Hepatocyte (in vitro differentiated cells): ENCODE data around the gene ATP6V0D1. TPM values are rescaled to one million over a fixed set of nuclear protein-coding genes. Genes with fewer than 3 reads are reported as not detected.

ENCODE experiments used
- DNase-seq: peaks from one replicate; pipeline ENCODE4 v3.0.0-alpha.2; 2016; ENCODE audit warnings: low spot score
- H2AFZ ChIP-seq: fragments of 200-600 bp; sonication (generic); 2 replicates; pipeline ENCODE4 v1.6.0; 2016; ENCODE audit warnings: antibody characterized with exemption, mild to moderate bottlenecking
- H3K27ac ChIP-seq: fragments of 200-600 bp; sonication (generic); 2 replicates; pipeline ENCODE4 v1.5.1; 2016; ENCODE audit warnings: mild to moderate bottlenecking
- H3K27me3 ChIP-seq: fragments of 200-600 bp; sonication (generic); 2 replicates; pipeline ENCODE4 v1.6.1; 2016
- H3K36me3 ChIP-seq: fragments of 200-600 bp; sonication (generic); replicated peaks from 2 replicates; pipeline ENCODE4 v1.5.1; 2016; ENCODE audit warnings: low read depth; ENCODE audit not compliant: insufficient read depth
- H3K4me1 ChIP-seq: fragments of 200-600 bp; sonication (generic); 2 replicates; pipeline ENCODE4 v1.5.1; 2016; ENCODE audit warnings: mild to moderate bottlenecking, moderate library complexity; ENCODE audit not compliant: insufficient read depth
- H3K4me2 ChIP-seq: fragments of 200-600 bp; sonication (generic); 2 replicates; pipeline ENCODE4 v1.6.0; 2016
- H3K4me3 ChIP-seq: fragments of 200-600 bp; sonication (generic); 2 replicates; pipeline ENCODE4 v1.5.1; 2016; ENCODE audit warnings: mild to moderate bottlenecking
- H3K79me2 ChIP-seq: fragments of 200-600 bp; sonication (generic); 2 replicates; pipeline ENCODE4 v1.6.0; 2017; ENCODE audit warnings: mild to moderate bottlenecking
- H3K9me2 ChIP-seq: fragments of 200-600 bp; sonication (generic); replicated peaks from 2 replicates; pipeline ENCODE4 v1.6.0; 2017; ENCODE audit warnings: mild to moderate bottlenecking; ENCODE audit not compliant: insufficient read depth
- H3K9me3 ChIP-seq: fragments of 200-600 bp; sonication (generic); 2 replicates; pipeline ENCODE4 v1.5.1; 2016; ENCODE audit warnings: low read depth, mild to moderate bottlenecking
- H4K20me1 ChIP-seq: fragments of 200-600 bp; sonication (generic); 2 replicates; pipeline ENCODE4 v1.6.0; 2016; ENCODE audit warnings: mild to moderate bottlenecking; ENCODE audit not compliant: insufficient read depth, poor library complexity, severe bottlenecking
- CTCF ChIP-seq: fragments of 200-600 bp; sonication (generic); IDR thresholded peaks from 2 replicates; pipeline ENCODE4 v1.5.1; 2016; ENCODE audit warnings: antibody characterized with exemption, mild to moderate bottlenecking; ENCODE audit not compliant: poor library complexity
- EZH2 ChIP-seq: fragments of 200-600 bp; sonication (generic); IDR thresholded peaks from 2 replicates; pipeline ENCODE4 v1.6.1; 2016; ENCODE audit warnings: antibody characterized with exemption, mild to moderate bottlenecking, borderline replicate concordance
- EZH2phosphoT487 ChIP-seq: fragments of 200-600 bp; sonication (generic); IDR thresholded peaks from one replicate; pipeline ENCODE4 v1.6.1; 2018; ENCODE audit warnings: antibody characterized with exemption, mild to moderate bottlenecking, low read depth, moderate library complexity; ENCODE audit not compliant: unreplicated experiment, severe bottlenecking
- WGBS: methylation state at CpG from one replicate; pipeline ENCODE4 v1.1.6; 2016; ENCODE audit warnings: low lambda C conversion rate; ENCODE audit errors: missing lambda C conversion rate; 5-methylcytosine and 5-hydroxymethylcytosine counted together
- polyA plus RNA-seq: library from polyadenylated mRNA; unstranded; fragments of >200 nt; fragmentation: Nextera tagmentation; extraction: Ambion mirVana; gene quantifications from 2 replicates; pipeline ENCODE4 v1.2.1, GENCODE V29; 2016
- total RNA-seq: library from RNA; depleted of rRNA; stranded (reverse); fragments of >200 nt; gene quantifications from 2 replicates; pipeline ENCODE4 v1.2.3, GENCODE V29; 2014

ATP6V0D1 gene
- total RNA-seq (115 and 157 TPM in 2 replicates), polyA plus RNA-seq (223 and 232 TPM in 2 replicates)

- H3K9me3 ChIP-seq, result no peaks in the 10 kb centered on the region
Observed at GRCh38 chr16:67480833-67481560, at the start of gene ATP6V0D1. Gene ATP6V0D1 (minus strand): TSS chr16:67481157. CDS start chr16:67481086, 71 bp downstream.

GRCh38 chr16:67530013-67530939 is 49.3 kb upstream of the ATP6V0D1 start:
- 13% methylated on average over 26 of the region's 48 CpGs for WGBS

More at GRCh38 chr16:67480833-67481560, at the start of gene ATP6V0D1:
- Histone ChIP-seq H3K4me3 (peak within 1 kb of the TSS; percentile 77), H2AFZ (peak within 1 kb of the TSS; percentile 62), H3K27me3 (no peaks in the 10 kb centered on the region), H3K4me1 (peaks cover 20% of the 10 kb centered on the region), H3K36me3 (no peaks in the 10 kb centered on the region), H3K9me2 (no peaks in the 10 kb centered on the region), H3K79me2 (peaks cover 53% of the 10 kb centered on the region), H3K27ac (peak within 1 kb of the TSS; percentile 97), H4K20me1 (peaks cover 31% of the 10 kb centered on the region), H3K4me2 (peak within 1 kb of the TSS; percentile 88)
- WGBS, result 1% methylated on average over 57 of the region's 57 CpGs
- DNase-seq, result peak; percentile 99
- no peak for TF ChIP-seq EZH2phosphoT487
- peak; percentile 96 for TF ChIP-seq CTCF
- TF ChIP-seq EZH2, result no peak

GRCh38 chr16:67529582-67530012 is 48.6 kb upstream of the ATP6V0D1 start:
- H3K79me2 ChIP-seq, result peaks cover 33% of the 10 kb centered on the region
- H3K27ac ChIP-seq, result peak overlapping the region; percentile 76
- 10% methylated on average over 16 of the region's 16 CpGs for WGBS
- H3K9me3 ChIP-seq, result no peaks in the 10 kb centered on the region
- H3K4me2 ChIP-seq, result peak overlapping the region; percentile 96
- TF ChIP-seq EZH2, result no peak
- no peak for TF ChIP-seq CTCF
- no peak for TF ChIP-seq EZH2phosphoT487
- H2AFZ ChIP-seq, result peak overlapping the region; percentile 73
- DNase-seq, result no peak
- no peaks in the 10 kb centered on the region for H3K27me3 ChIP-seq
- H3K9me2 ChIP-seq, result no peaks in the 10 kb centered on the region
- peaks cover 11% of the 10 kb centered on the region for H4K20me1 ChIP-seq
- H3K4me3 ChIP-seq, result peak overlapping the region; percentile 91
- H3K4me1 ChIP-seq, result peaks cover 24% of the 10 kb centered on the region
- no peaks in the 10 kb centered on the region for H3K36me3 ChIP-seq

More at GRCh38 chr16:67530013-67530939, 49.3 kb upstream of the ATP6V0D1 start:
- Histone ChIP-seq H3K79me2 (peaks cover 33% of the 10 kb centered on the region), H3K27me3 (no peaks in the 10 kb centered on the region), H3K9me2 (no peaks in the 10 kb centered on the region), H3K4me1 (peaks cover 24% of the 10 kb centered on the region), H3K4me3 (peak overlapping the region; percentile 91), H4K20me1 (peaks cover 11% of the 10 kb centered on the region), H3K4me2 (peak overlapping the region; percentile 96), H2AFZ (peak overlapping the region; percentile 73), H3K36me3 (no peaks in the 10 kb centered on the region), H3K27ac (peak overlapping the region; percentile 76), H3K9me3 (no peaks in the 10 kb centered on the region)
- TF ChIP-seq EZH2phosphoT487, result no peak
- TF ChIP-seq CTCF, result no peak
- TF ChIP-seq EZH2, result no peak
- peak; percentile 83 for DNase-seq
